Chondrocyte (in vitro differentiated cells): Measurements from ENCODE around the gene RNF157. TPM values are rescaled to one million over a fixed set of nuclear protein-coding genes. Genes with fewer than 3 reads are reported as not detected.

Experiments
- DNase-seq: peaks from one replicate; pipeline ENCODE4 v3.0.0; 2021; ENCODE audit warnings: mixed read lengths, low spot score
- H3K27ac Mint-ChIP-seq: one replicate; pipeline ENCODE4 v1.8.0; 2021; ENCODE audit warnings: mild to moderate bottlenecking, moderate library complexity, mixed read lengths; ENCODE audit not compliant: unreplicated experiment
- H3K27me3 Mint-ChIP-seq: 2 replicates; pipeline ENCODE4 v1.8.0; 2021; ENCODE audit warnings: low read depth, mixed read lengths
- H3K36me3 Mint-ChIP-seq: 2 replicates; pipeline ENCODE4 v1.8.0; 2021; ENCODE audit warnings: low read depth, mixed read lengths
- H3K4me1 Mint-ChIP-seq: 2 replicates; pipeline ENCODE4 v1.8.0; 2021; ENCODE audit warnings: low read depth, mild to moderate bottlenecking, mixed read lengths
- H3K4me3 Mint-ChIP-seq: one replicate; pipeline ENCODE4 v1.8.0; 2021; ENCODE audit warnings: mild to moderate bottlenecking, moderate library complexity, mixed read lengths; ENCODE audit not compliant: unreplicated experiment
- H3K9me3 Mint-ChIP-seq: 2 replicates; pipeline ENCODE4 v1.8.0; 2021; ENCODE audit warnings: low read depth, mixed read lengths
- CTCF ChIP-seq: fragments of 200-600 bp; sonication (generic); IDR thresholded peaks from 2 replicates; pipeline ENCODE4 v1.5.0; 2021; ENCODE audit warnings: antibody characterized with exemption, mild to moderate bottlenecking, moderate library complexity
- total RNA-seq: library from RNA; stranded (reverse); gene quantifications from 3 replicates; pipeline ENCODE4 v1.2.1, GENCODE V29; 2021

RNF157 gene
- total RNA-seq, 1 donor from 2014 or later: 1.5 TPM

GRCh38 chr17:76278952-76279741 lies 38.9 kb upstream of the RNF157 start:
- no peak for DNase-seq
- Mint-ChIP-seq H3K4me3 (no peak overlapping the region), H3K36me3 (peaks cover 4% of the 10 kb centered on the region), H3K4me1 (peaks cover 5% of the 10 kb centered on the region), H3K9me3 (no peaks in the 10 kb centered on the region), H3K27ac (no peak overlapping the region), H3K27me3 (no peaks in the 10 kb centered on the region)
- peak; percentile 98 for TF ChIP-seq CTCF

- H3K36me3 Mint-ChIP-seq: peaks cover 4% of the 10 kb centered on the region
- TF ChIP-seq CTCF: no peak
- no peak for DNase-seq
- H3K27ac Mint-ChIP-seq: no peak overlapping the region
- H3K4me3 Mint-ChIP-seq: no peak overlapping the region
- H3K9me3 Mint-ChIP-seq: no peaks in the 10 kb centered on the region
- H3K4me1 Mint-ChIP-seq: peaks cover 5% of the 10 kb centered on the region
- H3K27me3 Mint-ChIP-seq: no peaks in the 10 kb centered on the region
These were observed 38.1 kb upstream of the RNF157 start for GRCh38 chr17:76278268-76278908.

GRCh38 chr17:76277300-76278267 lies 37.3 kb upstream of the RNF157 start:
- no peak for DNase-seq
- Mint-ChIP-seq H3K27ac (no peak overlapping the region), H3K4me3 (no peak overlapping the region), H3K27me3 (no peaks in the 10 kb centered on the region), H3K9me3 (no peaks in the 10 kb centered on the region), H3K36me3 (peaks cover 4% of the 10 kb centered on the region), H3K4me1 (peaks cover 5% of the 10 kb centered on the region)
- TF ChIP-seq CTCF: no peak

- DNase-seq: no peak
- H3K4me3 Mint-ChIP-seq: no peak overlapping the region
These were observed 36.4 kb upstream of the RNF157 start for GRCh38 chr17:76276461-76277299.

More at GRCh38 chr17:76276461-76277299, 36.4 kb upstream of the RNF157 start:
- Mint-ChIP-seq H3K36me3 (peaks cover 4% of the 10 kb centered on the region), H3K27ac (no peak overlapping the region), H3K9me3 (no peaks in the 10 kb centered on the region), H3K27me3 (no peaks in the 10 kb centered on the region), H3K4me1 (peaks cover 5% of the 10 kb centered on the region)
- TF ChIP-seq CTCF: no peak
